Adipocyte (in vitro differentiated cells): ENCODE data around the gene SGSM2.

Experiments used
- DNase-seq: peaks from one replicate; pipeline ENCODE4 v3.0.0-alpha.2; 2015; ENCODE audit warnings: low read depth
- H3K27me3 ChIP-seq: replicated peaks from 2 replicates; pipeline ENCODE4 v1.7.0; 2013; ENCODE audit warnings: mild to moderate bottlenecking, low read length, moderate library complexity; ENCODE audit not compliant: control insufficient read depth, insufficient read depth
- H3K36me3 ChIP-seq: 2 replicates; pipeline ENCODE4 v1.7.0; 2013; ENCODE audit warnings: low read length, mild to moderate bottlenecking, moderate library complexity; ENCODE audit not compliant: control insufficient read depth, insufficient read depth, severe bottlenecking
- H3K4me1 ChIP-seq: 2 replicates; pipeline ENCODE4 v1.7.0; 2013; ENCODE audit warnings: mild to moderate bottlenecking, low read length, moderate library complexity; ENCODE audit not compliant: control insufficient read depth, insufficient read depth
- H3K4me3 ChIP-seq: 2 replicates; pipeline ENCODE4 v1.7.0; 2013; ENCODE audit warnings: mild to moderate bottlenecking, low read length, moderate library complexity
- H3K9ac ChIP-seq: 2 replicates; pipeline ENCODE4 v1.7.0; 2013; ENCODE audit warnings: mild to moderate bottlenecking, low read length, moderate library complexity
- H3K9me3 ChIP-seq: 2 replicates; pipeline ENCODE4 v1.7.0; 2013; ENCODE audit warnings: mild to moderate bottlenecking, low read length, moderate library complexity; ENCODE audit not compliant: control insufficient read depth

SGSM2 gene

DNA sequence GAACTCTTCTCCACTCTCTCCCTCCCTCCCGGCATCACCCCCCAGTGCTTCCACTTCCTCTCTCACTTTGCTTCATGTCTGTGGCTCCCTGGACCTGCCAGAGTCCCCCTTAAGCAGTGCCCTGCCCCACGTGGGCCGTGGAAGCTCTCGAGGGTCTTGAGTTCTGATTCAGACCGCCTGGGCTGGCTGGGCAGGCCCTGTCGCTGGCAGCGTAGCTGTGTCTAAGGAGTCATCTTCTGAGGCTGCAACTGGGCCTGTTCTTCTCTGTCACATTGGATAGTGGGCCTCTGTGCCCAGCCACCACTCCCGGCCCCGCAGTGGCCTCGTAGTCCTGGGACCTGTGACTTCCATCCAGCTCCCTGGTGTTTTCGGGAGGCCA lies 32.9 kb downstream of the SGSM2 start:
- Histone ChIP-seq H3K27me3 (no peaks in the 10 kb centered on the region), H3K9ac (no peak overlapping the region), H3K4me3 (no peak overlapping the region), H3K9me3 (no peaks in the 10 kb centered on the region), H3K4me1 (no peaks in the 10 kb centered on the region), H3K36me3 (peaks cover 8% of the 10 kb centered on the region)
- no peak for DNase-seq

DNA sequence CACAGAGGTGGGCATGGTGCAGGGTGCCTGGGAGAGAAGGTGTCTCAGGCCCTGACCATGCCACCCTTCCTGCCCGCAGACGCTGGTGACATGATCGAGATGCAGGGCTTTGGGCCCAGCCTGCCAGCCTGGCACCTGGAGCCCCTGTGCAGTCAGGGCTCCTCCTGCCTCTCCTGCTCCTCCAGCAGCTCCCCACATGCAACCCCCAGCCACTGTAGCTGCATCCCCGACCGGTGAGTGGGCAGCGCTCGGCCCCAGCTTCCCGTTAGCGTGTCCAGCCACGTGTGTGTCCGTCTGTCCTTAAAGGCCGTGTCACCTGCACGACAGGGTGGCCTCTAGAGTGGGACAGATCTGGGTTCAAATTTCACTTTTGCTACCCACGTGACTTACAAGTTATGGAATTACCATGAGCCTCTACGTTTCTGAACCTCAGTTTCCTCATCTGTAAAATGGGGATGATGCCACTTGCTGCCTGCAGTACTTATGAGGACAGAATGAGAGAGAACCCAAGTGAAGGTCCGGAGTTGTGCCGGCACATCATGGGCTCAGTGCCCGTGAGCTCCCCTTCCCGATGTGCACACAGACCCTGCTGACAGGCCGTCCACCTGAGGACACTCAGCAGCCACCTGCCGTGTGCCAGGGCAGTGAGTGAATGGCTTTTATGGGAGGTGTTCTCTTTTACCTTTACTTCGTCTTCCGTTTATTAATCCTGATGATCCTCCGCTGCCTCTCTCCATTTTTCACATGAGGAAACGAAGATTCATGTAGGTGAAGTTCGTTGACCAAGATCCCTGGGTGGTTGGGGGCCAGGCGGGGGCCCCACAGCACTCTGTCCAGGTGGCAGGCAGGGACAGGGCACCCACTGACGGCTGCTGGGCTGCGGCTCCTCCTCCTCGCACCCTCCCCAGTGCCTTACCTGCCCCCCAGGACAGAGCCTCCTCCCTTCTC lies 34.2 kb downstream of the SGSM2 start:
- no peaks in the 10 kb centered on the region for H3K27me3 ChIP-seq
- no peaks in the 10 kb centered on the region for H3K9me3 ChIP-seq
- H3K4me1 ChIP-seq: no peaks in the 10 kb centered on the region
- H3K9ac ChIP-seq: no peak overlapping the region
- no peak overlapping the region for H3K4me3 ChIP-seq
- no peak for DNase-seq
- H3K36me3 ChIP-seq: peaks cover 4% of the 10 kb centered on the region

DNA sequence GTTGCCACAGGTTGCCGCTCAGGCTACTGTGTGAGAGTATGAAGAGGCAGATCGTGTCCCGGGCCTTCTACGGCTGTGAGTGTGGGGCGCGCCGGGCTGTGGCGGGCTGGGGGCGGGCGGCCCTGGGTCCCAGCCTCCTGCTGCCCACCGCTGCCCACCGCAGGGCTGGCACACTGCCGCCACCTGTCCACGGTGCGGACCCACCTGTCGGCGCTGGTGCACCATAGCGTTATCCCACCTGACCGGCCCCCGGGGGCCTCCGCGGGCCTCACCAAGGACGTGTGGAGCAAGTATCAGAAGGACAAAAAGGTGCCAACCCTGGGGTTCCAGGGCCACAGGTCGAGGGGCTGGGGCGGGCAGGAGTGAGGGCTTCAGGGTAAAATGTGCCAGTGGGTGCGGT lies 34.9 kb downstream of the SGSM2 start:
- no peaks in the 10 kb centered on the region for H3K27me3 ChIP-seq
- H3K9ac ChIP-seq: no peak overlapping the region
- H3K9me3 ChIP-seq: no peaks in the 10 kb centered on the region
- H3K36me3 ChIP-seq: peaks cover 10% of the 10 kb centered on the region
- no peaks in the 10 kb centered on the region for H3K4me1 ChIP-seq
- no peak for DNase-seq
- no peak overlapping the region for H3K4me3 ChIP-seq

- H3K36me3 ChIP-seq: peaks cover 12% of the 10 kb centered on the region
- no peak overlapping the region for H3K9ac ChIP-seq
- no peaks in the 10 kb centered on the region for H3K4me1 ChIP-seq
- H3K27me3 ChIP-seq: no peaks in the 10 kb centered on the region
- H3K4me3 ChIP-seq: no peak overlapping the region
- no peaks in the 10 kb centered on the region for H3K9me3 ChIP-seq
- no peak for DNase-seq
These were observed 35.4 kb downstream of the SGSM2 start for GRCh38 chr17:2372681-2373080.

DNA sequence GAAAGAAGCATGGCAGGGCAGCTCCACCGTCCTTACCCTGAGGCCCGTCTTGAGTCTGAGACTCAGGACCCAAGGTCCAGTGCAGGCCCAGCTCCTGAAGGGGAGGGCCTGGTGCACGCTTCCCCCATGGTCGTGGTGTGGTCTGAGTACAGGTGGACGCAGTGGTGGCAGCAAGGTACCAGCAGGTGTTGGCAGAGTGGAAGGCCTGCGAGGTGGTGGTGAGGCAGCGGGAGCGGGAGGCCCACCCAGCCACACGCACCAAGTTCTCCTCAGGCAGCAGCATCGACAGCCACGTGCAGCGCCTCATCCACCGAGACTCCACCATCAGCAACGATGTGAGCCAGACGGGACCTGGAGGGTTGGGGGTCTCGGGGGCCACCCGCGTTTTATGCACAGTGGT lies 35.9 kb downstream of the SGSM2 start:
- Histone ChIP-seq H3K4me3 (no peak overlapping the region), H3K4me1 (no peaks in the 10 kb centered on the region), H3K36me3 (peaks cover 16% of the 10 kb centered on the region), H3K9me3 (no peaks in the 10 kb centered on the region), H3K27me3 (no peaks in the 10 kb centered on the region), H3K9ac (no peak overlapping the region)
- DNase-seq: no peak

DNA sequence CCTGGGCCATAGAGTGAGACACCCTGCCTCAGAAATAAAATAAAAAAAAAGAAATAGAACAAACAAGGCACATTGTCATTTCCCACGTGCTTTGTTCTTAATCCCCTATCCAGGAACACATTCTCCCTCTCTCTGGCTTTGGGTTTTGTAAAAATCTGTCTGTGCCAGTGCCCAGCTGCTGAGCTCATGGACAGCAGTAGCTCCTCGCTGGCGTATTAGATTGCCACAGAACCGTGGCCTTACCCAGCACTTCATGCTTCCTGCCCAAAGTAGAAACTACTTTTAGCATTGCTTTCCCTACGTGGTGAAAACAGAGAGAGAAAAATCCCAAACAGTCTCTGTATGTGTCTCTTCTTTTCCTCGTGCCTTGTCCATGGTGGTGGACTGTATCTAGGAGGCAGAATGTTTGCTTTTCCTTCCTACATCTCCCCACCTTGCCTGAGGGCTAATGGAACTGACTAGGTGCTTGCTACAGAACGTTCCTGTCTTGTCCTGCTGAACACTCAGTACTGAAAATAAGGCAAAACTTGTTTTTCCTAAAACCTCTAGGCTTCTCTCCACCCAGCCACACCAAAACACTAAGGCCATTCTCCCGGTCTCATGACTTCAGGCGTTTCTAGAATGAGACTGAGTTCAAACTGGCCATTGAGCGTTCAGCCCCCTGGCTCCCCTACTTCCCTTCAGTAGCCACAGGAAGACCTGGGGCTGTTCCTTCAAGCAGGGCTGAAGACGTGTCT lies 37.4 kb downstream of the SGSM2 start:
- peaks cover 28% of the 10 kb centered on the region for H3K36me3 ChIP-seq

DNA sequence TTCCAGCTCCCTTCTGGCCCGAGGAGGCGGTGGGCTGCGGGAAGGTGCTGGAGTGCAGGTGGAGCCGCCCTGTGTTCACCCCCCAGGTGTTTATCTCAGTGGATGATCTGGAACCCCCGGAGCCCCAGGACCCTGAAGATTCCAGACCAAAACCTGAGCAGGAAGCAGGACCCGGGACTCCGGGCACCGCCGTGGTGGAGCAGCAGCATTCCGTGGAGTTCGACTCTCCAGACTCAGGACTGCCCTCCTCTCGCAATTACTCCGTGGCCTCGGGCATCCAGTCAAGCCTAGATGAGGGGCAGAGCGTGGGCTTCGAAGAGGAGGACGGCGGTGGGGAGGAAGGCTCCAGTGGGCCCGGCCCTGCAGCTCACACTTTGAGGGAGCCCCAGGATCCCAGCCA lies 38.1 kb downstream of the SGSM2 start:
- Histone ChIP-seq H3K27me3 (no peaks in the 10 kb centered on the region), H3K9ac (no peak overlapping the region), H3K36me3 (peaks cover 28% of the 10 kb centered on the region), H3K4me3 (no peak overlapping the region), H3K9me3 (no peaks in the 10 kb centered on the region), H3K4me1 (peaks cover 2% of the 10 kb centered on the region)
- no peak for DNase-seq

More for the DNA sequence above, 37.4 kb downstream of the SGSM2 start:
- no peak overlapping the region for H3K9ac ChIP-seq
- no peaks in the 10 kb centered on the region for H3K4me1 ChIP-seq
- H3K27me3 ChIP-seq: no peaks in the 10 kb centered on the region
- H3K9me3 ChIP-seq: no peaks in the 10 kb centered on the region
- no peak overlapping the region for H3K4me3 ChIP-seq
- no peak for DNase-seq

GRCh38 chr17:2376107-2376506 lies 38.8 kb downstream of the SGSM2 start:
- Histone ChIP-seq H3K9me3 (no peaks in the 10 kb centered on the region), H3K27me3 (no peaks in the 10 kb centered on the region), H3K4me1 (peaks cover 8% of the 10 kb centered on the region), H3K36me3 (peaks cover 28% of the 10 kb centered on the region), H3K4me3 (no peak overlapping the region), H3K9ac (no peak overlapping the region)
- no peak for DNase-seq

GRCh38 chr17:2377659-2378058 lies 40.4 kb downstream of the SGSM2 start:
- no peak for DNase-seq
- H3K4me1 ChIP-seq: peaks cover 21% of the 10 kb centered on the region
- no peak overlapping the region for H3K9ac ChIP-seq
- H3K36me3 ChIP-seq: peaks cover 24% of the 10 kb centered on the region
- H3K4me3 ChIP-seq: no peak overlapping the region
- H3K9me3 ChIP-seq: no peaks in the 10 kb centered on the region
- H3K27me3 ChIP-seq: no peaks in the 10 kb centered on the region

GRCh38 chr17:2378905-2379304 lies 41.6 kb downstream of the SGSM2 start:
- peaks cover 24% of the 10 kb centered on the region for H3K36me3 ChIP-seq
- peaks cover 25% of the 10 kb centered on the region for H3K4me1 ChIP-seq
- H3K9me3 ChIP-seq: no peaks in the 10 kb centered on the region
- H3K9ac ChIP-seq: no peak overlapping the region
- no peak overlapping the region for H3K4me3 ChIP-seq
- H3K27me3 ChIP-seq: no peaks in the 10 kb centered on the region
- DNase-seq: no peak

DNA sequence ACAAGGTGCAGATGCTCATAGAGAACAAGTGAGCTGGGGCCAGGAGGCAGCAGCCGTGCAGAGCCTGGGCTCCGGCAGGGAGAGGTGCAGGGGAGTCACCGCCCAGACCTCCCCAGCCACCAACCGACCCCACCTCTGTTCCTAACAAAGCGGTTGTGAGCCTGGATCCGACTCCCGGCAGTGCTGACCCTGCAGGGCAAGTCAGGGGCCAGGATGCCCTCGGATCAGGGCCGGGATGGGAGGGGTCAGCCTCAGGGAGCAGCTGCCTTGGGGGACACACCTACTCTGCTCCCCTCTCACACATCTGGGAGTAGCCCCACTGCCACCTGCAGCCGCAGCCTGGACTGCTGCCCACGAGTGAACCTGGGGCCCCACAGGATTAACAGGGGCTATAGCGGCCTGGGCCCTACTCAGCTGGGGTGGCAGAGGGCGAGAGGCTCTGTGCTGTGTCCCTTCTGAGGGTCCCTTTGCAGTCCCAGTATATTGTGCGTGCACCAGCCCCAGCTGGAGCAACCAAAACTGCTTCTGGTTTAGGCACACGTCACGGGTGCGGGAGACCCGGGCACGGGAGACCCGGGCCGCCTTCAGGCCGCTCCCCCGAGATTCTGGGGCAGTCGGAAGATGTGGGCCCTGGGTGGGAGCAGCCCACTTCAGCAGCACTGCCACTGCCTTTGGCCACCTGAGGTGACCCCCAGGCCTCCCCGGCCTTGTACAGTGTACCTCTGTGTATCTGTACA lies 42.4 kb downstream of the SGSM2 start:
- Histone ChIP-seq H3K9ac (peak overlapping the region; percentile 47), H3K36me3 (peaks cover 24% of the 10 kb centered on the region), H3K4me3 (no peak overlapping the region), H3K4me1 (peaks cover 25% of the 10 kb centered on the region), H3K9me3 (no peaks in the 10 kb centered on the region), H3K27me3 (no peaks in the 10 kb centered on the region)
- DNase-seq: no peak
